ENCODE measurements around the gene SPIB.

DNA sequence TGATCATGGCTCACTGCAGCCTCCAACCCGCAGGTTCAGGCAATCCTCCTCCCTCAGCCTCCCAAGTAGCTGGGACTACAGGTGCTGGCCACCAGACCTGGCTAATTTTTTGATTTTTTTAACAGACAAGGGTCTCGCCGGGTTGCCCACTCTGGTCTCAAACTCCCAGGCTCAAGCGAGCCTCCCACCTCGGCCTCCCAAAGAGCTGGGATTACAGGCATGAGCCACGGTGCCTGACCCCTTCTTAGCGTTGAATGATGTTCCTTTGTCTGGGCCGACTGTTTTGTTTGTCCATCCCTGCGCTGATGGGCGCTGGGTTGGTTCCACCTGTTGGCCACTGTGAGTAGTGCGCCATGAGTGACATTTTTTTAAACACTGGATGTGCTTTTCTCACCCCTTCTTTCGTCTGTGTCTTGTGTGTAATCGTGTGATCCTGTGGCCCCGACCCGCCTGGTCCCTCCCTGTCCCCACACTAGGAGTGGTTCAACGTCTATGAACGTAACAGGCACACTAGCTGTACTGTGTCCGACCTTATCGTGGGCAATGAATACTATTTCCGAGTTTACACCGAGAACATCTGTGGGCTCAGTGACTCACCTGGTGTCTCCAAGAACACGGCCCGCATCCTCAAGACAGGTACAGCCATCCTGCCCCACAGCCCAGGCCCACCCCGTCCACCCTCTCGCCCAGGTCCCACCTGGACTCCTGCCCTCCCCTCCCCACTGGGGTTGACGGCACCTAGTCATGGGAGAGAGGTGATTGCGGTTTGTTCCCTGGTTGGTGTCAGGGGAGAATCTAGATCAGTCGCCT is 42.5 kb downstream of the SPIB start:
- TF ChIP-seq, protein P1, sequence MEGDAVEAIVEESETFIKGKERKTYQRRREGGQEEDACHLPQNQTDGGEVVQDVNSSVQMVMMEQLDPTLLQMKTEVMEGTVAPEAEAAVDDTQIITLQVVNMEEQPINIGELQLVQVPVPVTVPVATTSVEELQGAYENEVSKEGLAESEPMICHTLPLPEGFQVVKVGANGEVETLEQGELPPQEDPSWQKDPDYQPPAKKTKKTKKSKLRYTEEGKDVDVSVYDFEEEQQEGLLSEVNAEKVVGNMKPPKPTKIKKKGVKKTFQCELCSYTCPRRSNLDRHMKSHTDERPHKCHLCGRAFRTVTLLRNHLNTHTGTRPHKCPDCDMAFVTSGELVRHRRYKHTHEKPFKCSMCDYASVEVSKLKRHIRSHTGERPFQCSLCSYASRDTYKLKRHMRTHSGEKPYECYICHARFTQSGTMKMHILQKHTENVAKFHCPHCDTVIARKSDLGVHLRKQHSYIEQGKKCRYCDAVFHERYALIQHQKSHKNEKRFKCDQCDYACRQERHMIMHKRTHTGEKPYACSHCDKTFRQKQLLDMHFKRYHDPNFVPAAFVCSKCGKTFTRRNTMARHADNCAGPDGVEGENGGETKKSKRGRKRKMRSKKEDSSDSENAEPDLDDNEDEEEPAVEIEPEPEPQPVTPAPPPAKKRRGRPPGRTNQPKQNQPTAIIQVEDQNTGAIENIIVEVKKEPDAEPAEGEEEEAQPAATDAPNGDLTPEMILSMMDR (IDR thresholded peaks at IDR 0.05): peak in 5 of 7 experiments; percentile 69 to 83 (median 80)
- TF ChIP-seq POLR2A (IDR thresholded peaks at IDR 0.05) (no peak), POLR2AphosphoS5 (IDR thresholded peaks at IDR 0.05) (no peak), EP300 (IDR thresholded peaks at IDR 0.05) (no peak)
